ENCODE measurements around the gene ZNF831.

ZNF831 gene

DNA sequence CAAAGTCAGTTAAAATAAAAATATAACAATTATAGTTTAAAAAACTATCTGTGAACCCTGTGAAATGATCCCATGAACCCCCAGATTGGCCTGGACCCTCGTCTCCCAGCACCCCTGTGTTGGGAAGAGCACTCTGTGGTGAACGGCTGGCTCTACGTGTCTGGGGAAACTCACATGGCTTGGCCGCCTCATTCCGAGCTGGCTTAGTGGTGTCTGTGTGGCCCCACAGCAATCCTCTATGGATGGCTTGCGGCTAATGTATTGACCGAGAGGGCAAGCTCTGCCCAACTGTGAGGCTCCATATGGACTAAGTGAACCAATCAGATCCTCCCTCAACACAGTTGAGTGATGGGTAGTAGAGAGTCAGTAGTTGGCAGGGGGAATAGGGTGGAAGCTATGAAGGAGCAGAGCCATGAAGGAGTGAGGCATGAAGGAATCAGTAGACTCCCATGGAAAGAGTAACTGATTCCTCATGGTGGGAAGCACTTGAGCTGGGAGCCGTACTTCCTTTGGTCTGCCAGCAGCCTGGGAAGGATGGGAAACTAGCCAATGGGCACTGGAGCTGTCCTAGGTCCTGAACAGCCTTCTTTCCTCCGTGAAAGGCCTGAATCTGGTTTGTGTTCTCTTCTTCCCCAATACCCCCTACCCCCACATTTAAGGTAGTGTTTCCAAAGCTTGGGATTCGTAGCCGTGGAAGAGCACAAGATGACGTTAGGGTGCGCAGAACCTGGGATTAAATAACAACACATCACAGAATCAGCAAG, 21.6 kb upstream of the ZNF831 start:
- DNase-seq (ENCODE audit: low read depth): no peak
- TF ChIP-seq, protein P1, sequence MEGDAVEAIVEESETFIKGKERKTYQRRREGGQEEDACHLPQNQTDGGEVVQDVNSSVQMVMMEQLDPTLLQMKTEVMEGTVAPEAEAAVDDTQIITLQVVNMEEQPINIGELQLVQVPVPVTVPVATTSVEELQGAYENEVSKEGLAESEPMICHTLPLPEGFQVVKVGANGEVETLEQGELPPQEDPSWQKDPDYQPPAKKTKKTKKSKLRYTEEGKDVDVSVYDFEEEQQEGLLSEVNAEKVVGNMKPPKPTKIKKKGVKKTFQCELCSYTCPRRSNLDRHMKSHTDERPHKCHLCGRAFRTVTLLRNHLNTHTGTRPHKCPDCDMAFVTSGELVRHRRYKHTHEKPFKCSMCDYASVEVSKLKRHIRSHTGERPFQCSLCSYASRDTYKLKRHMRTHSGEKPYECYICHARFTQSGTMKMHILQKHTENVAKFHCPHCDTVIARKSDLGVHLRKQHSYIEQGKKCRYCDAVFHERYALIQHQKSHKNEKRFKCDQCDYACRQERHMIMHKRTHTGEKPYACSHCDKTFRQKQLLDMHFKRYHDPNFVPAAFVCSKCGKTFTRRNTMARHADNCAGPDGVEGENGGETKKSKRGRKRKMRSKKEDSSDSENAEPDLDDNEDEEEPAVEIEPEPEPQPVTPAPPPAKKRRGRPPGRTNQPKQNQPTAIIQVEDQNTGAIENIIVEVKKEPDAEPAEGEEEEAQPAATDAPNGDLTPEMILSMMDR (conservative IDR thresholded peaks at IDR 0.05; ENCODE audit: low read length): no peak
- H3K4me3 ChIP-seq (ENCODE audit: low read length): no peak overlapping the region

DNA sequence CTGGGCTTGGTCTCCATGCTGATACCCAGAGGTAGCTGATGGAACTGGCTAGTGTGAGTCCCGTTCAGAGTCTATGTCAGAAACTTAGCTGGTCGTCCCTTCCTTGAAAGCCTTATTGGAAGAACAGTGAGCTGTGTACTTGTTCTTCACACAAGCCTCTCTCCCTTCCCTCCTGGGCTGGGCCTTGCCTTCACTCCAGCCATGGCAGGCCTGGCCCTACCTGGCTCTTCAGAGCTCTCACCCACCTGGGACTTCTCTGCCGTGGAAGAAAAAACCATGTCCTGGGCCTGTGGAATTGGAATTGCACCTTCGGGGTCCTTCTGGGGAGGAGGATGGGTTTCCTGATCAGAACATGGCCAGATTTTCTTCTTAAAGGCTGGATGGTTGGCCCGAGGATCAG, 20.3 kb upstream of the ZNF831 start:
- TF ChIP-seq, protein P1 (conservative IDR thresholded peaks at IDR 0.05; ENCODE audit: low read length): no peak
- DNase-seq (ENCODE audit: low read depth): no peak
- no peak overlapping the region for H3K4me3 ChIP-seq (ENCODE audit: low read length)

DNA sequence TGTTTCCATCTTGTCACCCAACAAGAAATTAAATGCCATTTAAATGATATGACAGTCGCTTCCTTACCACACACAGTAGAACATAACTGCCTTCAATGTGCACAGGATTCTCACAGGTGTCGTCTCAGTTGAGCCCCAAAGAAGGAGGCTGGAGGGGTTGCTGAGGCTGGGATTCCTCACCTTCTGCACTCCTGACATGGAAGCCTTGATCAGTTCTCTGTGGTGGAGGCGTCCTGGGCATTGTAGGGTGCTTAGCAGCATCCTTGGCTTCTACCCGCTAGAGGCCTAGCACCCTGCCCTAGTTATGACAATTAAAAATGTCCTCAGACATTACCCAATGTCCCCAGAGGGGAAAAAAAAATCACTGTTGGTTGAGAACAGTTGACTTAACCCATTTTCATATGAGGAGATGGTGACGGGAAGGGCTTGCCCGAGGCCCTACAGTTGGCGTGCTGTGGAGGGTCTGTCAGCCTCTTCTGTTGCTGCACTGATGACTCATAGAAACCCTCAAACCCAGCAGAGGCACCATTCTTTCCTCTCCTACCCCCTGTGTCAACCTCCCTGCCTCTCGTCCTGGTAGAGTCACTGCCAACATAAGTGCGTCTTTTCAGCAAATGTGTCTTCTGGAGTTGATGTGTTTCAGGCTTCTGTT, 19.3 kb upstream of the ZNF831 start:
- DNase-seq (ENCODE audit: low read depth): no peak
- H3K4me3 ChIP-seq (ENCODE audit: low read length): no peak overlapping the region
- TF ChIP-seq, protein P1 (conservative IDR thresholded peaks at IDR 0.05; ENCODE audit: low read length): no peak

DNA sequence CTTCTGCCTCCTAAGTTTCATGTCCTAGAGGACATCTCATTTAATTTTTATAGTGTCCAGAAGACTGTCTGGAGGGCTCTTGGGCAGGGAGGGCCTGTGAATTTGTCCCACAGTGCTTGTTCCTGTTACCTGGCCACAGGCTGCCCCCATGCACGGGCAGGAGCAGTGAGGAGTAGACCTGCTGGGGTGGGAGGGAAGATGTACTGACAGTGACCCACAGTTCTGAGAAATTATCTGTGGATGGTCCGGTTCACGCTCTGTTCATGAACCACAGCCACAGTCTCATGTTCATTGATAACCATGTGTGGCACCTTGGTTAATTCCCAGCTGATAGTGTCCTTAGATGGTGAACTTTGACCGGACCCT, 18.8 kb upstream of the ZNF831 start:
- no peak overlapping the region for H3K4me3 ChIP-seq (ENCODE audit: low read length)
- no peak for DNase-seq (ENCODE audit: low read depth)
- TF ChIP-seq, protein P1 (conservative IDR thresholded peaks at IDR 0.05; ENCODE audit: low read length): no peak

DNA sequence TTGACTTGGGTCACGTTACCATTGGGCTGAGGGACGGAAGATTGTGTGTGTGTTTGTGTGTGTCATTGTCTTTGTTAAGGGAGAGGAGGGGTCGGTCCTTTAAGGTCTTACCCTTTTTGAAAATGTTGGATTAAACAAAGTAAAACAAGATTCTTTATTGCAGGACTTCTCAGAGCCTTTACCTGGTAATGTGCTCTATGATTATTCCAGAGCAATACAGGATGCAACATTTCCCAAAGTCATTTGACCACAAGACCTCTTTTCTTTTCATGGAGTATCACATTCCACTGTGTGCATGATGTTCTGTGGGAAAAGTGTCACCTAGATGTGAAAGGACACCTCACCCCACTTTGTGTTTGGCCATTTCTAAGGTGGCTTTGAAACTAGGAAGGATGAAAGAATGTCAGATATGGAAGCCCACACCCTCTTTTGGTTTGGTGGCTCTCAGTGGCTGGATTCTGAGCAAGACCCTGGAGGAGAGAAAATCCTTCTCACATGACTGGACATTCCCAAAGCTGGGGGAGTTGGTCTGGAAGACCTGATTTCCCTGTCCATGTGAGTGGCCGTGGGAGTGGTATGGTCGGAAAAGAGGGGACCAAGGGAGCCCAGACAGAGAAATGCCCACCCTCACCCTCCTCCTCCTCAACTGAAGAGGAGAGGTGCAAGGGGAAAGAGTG, 18.2 kb upstream of the ZNF831 start:
- H3K4me3 ChIP-seq (ENCODE audit: low read length): no peak overlapping the region
- TF ChIP-seq, protein P1 (conservative IDR thresholded peaks at IDR 0.05; ENCODE audit: low read length): no peak
- DNase-seq (ENCODE audit: low read depth): no peak

DNA sequence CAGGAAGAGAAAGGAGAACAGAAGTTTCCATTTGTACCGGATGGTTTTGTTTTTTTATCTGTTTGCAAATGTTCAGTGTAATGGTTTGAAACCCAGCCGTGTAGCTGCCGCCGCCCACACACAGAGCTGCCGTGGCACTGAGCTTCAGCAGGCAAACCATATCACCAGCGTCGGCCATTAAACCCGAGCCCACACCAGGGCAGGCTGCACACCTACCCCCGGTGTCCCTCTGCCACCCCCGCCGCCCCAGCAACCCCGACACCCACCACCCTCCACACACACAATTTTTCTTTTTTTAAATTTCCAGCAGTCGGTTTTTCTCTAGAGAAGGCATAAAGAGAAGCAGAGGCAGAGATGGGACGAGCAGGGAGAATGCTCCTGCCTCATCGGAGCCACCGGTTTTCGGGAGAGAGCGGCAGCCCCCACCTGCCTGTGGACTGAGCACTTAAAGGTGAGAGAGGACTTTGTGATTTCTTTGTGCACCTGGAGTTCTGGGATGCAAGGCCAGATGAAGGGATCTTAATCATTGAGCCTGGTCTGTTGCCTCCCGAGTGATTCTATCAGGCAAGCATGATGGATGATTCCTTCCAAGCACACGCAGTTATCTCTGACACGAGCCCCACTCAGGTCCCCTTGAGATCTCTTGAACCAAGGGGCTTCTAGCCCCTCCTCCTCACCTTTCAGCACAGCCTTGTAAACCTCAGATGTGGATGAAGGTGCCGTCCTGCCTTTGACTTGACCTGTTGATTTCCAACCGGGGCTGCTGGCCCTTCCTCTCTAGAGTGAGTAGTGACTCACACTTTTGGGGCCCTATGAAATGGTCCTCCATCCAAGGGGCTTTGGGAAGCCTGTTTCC, 17.5 kb upstream of the ZNF831 start:
- DNase-seq (ENCODE audit: low read depth): no peak
- no peak overlapping the region for H3K4me3 ChIP-seq (ENCODE audit: low read length)
- TF ChIP-seq, protein P1 (conservative IDR thresholded peaks at IDR 0.05; ENCODE audit: low read length): no peak

Data from AG10803 (cell line).